GM21381 (cell line): ENCODE results near the gene RAB8B.

Experiments
- ATAC-seq: cut with Tn5 transposase; IDR thresholded peaks from one replicate; pipeline ENCODE4 v1.9.1; 2021; ENCODE audit warnings: mild to moderate bottlenecking, moderate library complexity; ENCODE audit not compliant: unreplicated experiment

The RAB8B gene

GRCh38 chr15:63305260-63305659 is 115.9 kb downstream of the RAB8B start:
- no peak for ATAC-seq

- no peak for ATAC-seq
Measured at GRCh38 chr15:63306492-63307073, 117.2 kb downstream of the RAB8B start.

- no peak for ATAC-seq
Measured at GRCh38 chr15:63308491-63308890, 119.1 kb downstream of the RAB8B start.

DNA sequence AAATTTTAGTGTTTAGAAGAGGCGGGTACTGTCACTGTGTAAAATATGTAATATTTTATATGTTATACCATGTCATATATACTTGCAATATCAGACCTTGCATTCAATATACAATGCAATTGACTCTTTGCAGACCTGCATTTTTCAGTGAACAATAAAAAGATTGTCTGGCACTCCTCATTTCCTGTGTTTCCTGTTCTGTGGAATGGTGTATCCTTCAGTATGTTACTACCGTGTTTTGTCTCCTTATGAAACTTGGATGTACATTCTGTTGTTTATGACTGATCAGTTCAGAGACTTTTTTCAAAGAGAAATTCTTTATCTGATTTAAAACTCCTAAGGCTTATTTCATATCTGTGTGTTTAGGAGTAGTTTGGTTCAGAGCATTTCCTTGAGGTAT is 119.5 kb downstream of the RAB8B start:
- no peak for ATAC-seq

DNA sequence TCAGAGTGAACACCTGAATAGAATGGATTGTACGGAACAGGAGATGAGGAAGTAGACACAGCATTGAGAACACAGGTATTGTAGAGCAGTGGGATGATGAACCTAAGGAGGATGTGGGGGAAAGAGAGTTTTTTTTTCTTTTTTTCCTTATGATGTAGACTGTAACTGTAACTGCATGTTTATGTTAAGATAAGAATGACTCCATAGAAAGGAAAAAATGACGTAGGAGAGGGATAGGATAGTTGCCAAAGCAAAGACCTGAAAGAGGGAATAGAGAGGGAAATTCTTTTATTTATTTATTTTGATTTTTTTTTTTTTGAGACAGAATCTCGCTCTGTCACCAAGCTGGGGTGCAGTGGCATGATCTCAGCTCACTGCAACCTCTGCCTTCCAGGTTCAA is 121.2 kb downstream of the RAB8B start:
- ATAC-seq: no peak

DNA sequence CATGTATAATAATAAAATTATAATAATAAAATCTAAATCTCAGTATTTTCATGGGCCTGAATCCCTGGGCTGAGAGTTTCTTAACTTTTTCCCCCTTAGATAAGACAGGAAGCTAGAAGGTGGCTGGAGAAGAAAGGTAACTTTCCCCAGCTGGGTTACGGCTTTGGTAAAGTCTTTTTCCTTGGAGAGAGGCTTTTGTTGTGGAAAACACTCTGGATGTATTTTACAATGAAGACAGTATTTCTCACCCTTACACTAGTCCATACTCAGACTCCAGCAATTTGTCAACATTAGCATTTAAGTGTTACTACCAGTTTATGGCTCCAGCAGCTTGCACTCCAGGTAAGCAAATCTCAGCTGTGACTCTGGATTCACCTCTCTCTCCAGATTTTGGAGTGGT is 122.9 kb downstream of the RAB8B start:
- ATAC-seq: no peak

- no peak for ATAC-seq
Measured at GRCh38 chr15:63313825-63314224, 124.4 kb downstream of the RAB8B start.

DNA sequence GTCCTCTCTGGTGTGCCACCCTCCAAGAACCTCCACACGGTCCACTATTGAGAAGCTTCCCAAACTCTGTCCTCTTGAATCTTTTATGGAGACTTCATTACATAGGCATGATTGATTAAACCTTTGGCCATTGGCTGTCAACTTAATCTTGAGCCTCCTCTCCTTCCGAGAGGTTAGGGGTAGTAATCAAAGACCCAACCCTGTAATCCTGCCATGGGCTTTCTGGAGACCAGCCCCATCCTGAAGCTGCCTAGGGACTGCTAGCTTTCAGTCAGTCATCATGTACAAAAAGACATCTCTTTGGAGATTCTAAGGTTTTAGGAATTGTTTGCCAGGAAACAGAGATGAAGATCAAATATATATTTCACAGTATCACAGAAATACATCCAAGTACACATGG is 125.0 kb downstream of the RAB8B start:
- ATAC-seq: no peak
